NCI-H2081 treated with DMSO at 0.1 percent for 48 hours (cell line): Measurements from ENCODE around the gene ZC2HC1C.
A peak's percentile ranks its signal among the peaks of the same experiment; 100 is the strongest.

Source experiments
- DNase-seq: peaks from one replicate; lab custom pipeline; 2025; lab: John Stamatoyannopoulos, UW

Gene ZC2HC1C, protein sequence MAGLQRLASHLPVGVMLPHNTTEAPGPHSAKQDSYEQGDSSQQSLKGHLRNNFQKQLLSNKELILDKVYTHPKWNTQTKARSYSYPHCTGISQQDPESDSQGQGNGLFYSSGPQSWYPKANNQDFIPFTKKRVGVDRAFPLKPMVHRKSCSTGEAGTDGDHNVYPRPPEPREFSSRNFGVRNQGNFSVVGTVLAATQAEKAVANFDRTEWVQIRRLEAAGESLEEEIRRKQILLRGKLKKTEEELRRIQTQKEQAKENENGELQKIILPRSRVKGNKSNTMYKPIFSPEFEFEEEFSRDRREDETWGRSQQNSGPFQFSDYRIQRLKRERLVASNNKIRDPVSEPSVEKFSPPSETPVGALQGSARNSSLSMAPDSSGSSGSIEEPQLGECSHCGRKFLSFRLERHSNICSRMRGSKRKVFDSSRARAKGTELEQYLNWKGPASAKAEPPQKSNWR

DNA sequence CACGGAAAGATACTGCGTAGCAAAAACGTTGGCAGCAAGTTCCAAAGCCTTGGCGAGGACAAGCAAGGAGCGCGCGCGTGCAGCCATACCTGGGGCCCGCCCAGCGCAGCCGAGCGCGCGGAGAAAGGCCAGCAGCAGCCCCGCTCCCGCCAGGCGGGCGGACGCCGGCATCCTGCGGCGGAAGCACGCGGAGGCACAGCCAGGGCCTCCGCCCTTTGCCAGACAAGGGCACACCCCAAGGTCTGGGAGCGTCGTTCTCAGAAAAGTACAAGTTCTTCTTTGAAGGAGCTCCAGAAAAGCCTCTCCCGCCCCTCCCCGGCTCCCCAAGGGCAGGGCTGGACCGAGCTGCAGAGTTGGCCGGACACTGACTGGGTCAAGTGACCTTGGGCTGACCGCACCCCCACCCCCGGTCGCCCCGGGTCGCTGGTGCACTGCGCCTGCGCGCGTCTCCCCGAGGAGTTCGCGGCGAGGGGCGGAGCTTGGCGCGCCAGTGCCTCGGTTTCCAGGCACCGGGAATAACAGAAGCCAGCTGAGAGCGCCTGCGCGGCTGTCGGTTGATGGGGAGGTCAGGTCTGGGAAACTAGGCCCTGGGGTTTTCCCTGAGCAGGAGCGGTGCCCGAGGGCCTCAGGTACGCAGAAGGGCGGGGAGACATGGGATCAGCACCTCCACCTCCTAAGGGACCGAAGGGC, at the start of gene ZC2HC1C:
ZC2HC1C (plus strand) TSS at position 521 of the 690 bp plus-strand sequence. CDS start 933 bp downstream, outside the sequence.
- DNase-seq: peak; percentile 65

GRCh38 chr14:75022655-75023054, 46.8 kb upstream of the ZC2HC1C start:
- DNase-seq: no peak

- no peak for DNase-seq
Observed at GRCh38 chr14:75023108-75023507, 46.3 kb upstream of the ZC2HC1C start.

GRCh38 chr14:75025082-75025481, 44.4 kb upstream of the ZC2HC1C start:
- DNase-seq: no peak

- no peak for DNase-seq
Observed at GRCh38 chr14:75025876-75026275, 43.6 kb upstream of the ZC2HC1C start.

GRCh38 chr14:75030147-75030546, 39.3 kb upstream of the ZC2HC1C start:
- DNase-seq: no peak

- DNase-seq: no peak
Observed at GRCh38 chr14:75032939-75033338, 36.5 kb upstream of the ZC2HC1C start.

DNA sequence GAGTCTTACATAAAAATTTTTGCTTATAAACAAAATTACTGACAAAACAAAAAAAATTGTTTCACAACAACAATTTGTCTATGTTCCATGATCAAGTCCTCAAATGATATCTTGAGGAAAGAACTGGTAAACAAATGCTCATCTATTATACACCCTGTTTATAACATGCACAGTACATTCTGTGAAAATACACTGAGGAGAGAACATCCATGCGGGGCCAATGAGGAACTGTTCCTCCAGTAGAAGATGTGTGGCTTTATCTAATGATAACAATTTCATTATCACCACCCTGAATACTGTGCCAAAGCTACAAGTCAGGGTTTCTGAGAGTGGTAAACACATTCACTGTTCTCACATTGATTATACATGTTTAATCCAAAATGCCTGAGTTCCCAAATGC, 28.9 kb upstream of the ZC2HC1C start:
- no peak for DNase-seq

- DNase-seq: no peak
Observed at GRCh38 chr14:75040959-75041358, 28.5 kb upstream of the ZC2HC1C start.

GRCh38 chr14:75041613-75042012, 27.8 kb upstream of the ZC2HC1C start:
- no peak for DNase-seq

- DNase-seq: no peak
Observed at GRCh38 chr14:75042035-75042434, 27.4 kb upstream of the ZC2HC1C start.

- no peak for DNase-seq
Observed at GRCh38 chr14:75044322-75044721, 25.1 kb upstream of the ZC2HC1C start.

DNA sequence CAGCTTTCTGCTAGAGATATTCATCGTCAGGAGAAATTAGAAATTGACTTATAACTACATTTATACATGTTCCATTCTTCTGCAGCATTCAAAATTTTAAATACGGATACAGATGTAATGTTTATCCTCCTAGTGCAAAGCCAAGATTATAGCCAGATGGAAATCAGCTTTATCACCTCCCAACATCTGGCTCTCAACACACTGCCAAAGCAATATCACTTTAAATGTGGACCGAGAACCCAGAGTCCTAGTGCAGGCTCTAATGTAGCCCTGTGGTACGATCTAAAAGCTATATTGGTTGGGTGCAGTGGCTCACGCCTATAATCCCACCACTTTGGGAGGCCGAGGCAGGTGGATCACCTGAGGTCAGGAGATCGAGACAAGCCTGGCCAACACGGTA, 24.7 kb upstream of the ZC2HC1C start:
- no peak for DNase-seq

DNA sequence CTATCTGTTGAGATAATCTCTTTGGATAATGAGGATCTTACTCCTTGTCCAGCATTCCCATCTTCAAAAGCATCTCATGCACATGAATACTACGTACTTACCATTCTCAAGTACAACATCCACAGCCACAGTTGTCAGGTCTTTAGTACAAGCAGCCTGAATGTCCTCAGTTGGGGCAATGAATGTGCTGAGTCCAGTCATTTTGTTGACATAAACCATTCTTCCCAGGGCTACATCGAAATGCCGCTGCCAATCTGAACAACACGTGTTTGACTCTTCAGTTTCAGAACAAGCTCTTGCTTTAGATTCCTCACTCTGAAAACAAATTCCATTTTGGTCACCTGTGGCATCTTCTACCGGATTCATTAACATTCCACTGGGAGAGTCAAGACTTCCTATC, 23.2 kb upstream of the ZC2HC1C start:
- no peak for DNase-seq

GRCh38 chr14:75046899-75047298, 22.5 kb upstream of the ZC2HC1C start:
- no peak for DNase-seq

GRCh38 chr14:75047506-75047905, 21.9 kb upstream of the ZC2HC1C start:
- DNase-seq: no peak

- no peak for DNase-seq
Observed at GRCh38 chr14:75048101-75048500, 21.3 kb upstream of the ZC2HC1C start.

DNA sequence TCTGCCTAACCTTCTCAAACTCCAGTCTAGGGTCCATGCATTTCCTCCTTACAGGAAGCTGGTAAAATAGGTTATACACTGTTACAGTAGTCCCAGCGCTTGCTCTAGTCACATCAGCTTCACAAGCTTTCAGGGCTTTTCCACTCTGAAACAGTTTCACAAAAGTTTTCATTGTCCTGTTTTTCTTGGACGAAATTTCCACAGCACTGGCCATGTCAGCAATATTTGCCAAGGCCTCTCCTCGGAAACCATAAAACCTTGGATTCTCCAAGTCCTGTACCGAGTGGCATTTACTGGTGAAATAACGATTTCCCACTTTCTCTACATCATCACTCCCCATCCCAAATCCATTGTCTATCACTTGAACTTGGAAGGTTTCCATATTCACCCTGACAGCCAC, 20.3 kb upstream of the ZC2HC1C start:
- DNase-seq: no peak

DNA sequence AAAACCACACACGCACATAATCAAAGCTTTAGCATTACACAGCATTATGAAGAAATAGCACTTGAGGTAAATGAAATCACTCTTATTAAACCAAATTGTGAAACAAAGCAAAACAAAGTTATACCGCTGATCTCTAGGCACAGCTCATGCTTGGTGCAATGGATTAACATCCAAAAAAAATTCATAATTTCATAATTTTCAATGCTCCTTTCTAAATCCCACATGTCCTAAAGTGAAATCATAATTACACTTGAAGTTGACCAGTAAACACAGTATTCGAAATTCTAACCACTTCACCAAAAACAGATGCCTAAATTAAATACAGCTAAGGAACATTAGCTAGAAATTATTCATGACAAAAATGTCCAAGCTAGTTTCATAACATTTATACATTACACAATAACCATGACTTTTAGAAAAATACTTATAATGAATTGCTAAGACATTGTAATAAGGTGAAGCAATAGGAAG, 19.7 kb upstream of the ZC2HC1C start:
- no peak for DNase-seq

DNA sequence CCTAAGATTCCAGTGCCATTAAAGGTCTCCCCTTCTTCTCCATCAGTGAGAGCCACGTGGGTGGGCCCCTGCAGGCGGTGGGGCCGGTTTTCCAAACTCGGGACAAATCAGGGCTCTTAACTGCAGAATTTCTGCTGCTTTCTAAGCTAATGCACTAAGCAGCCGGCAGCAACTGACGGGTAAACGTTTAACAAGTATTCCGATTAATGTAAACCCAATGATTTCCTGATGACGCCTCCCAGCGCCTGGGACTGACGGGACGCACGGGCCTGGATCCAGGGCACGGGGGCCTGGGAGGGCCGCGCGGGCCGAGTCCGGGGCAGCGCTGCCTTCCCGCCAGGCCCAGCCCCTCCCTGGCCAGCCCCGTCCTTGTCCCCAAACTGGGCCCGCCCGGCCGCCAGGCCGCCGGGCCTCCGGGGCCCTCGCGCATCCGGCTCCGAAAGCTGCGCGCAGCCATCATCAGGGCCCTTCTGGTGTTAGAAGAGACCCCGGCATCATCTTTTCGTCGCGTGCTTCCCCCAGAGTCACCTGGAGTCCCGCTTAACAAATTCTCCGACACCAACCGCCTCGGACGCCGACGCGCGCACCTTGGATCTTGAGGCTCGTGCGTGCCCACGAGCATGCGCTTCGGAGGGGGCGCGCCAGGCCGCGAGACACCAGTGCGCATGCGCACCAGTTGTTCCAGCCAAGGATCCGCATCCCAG, 18.4 kb upstream of the ZC2HC1C start, which contains the start of gene MLH3:
MLH3 (minus strand) TSS at position 616 of the 704 bp plus-strand sequence. CDS start 1,812 bp downstream, outside the sequence.
- DNase-seq: peak; percentile 48

- no peak for DNase-seq
Observed at GRCh38 chr14:75051556-75051899, 17.9 kb upstream of the ZC2HC1C start.
